DMS 273 treated with DMSO at 0.1 percent for 48 hours (cell line): ENCODE data around the gene MYLIP.

Source experiments
- DNase-seq: peaks from one replicate; lab custom pipeline; 2025; lab: John Stamatoyannopoulos, UW

The MYLIP gene

GRCh38 chr6:16128759-16129622 lies at the start of gene MYLIP:
Gene MYLIP, plus strand, starts transcription at chr6:16129086. Its CDS starts 237 bp downstream, at chr6:16129323.
- peak; percentile 93 for DNase-seq

DNA sequence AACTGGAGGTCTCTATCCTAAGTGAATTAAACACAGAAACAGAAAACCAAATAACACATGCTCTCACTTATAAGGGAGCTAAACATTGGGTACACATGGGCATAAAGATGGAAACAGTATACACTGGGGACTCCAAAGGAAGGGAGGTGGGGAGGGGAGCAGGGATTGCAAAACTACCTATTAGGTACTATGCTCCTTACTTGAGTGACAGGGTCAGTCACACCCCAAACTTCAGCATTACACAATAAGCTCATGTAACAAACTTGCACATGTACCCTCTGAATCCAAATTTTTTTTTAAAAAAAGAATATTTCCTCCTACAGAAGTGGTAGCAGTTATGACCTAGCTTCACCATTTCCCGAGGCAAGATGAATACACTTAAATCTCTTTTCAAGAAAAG lies 49.5 kb upstream of the MYLIP start:
- no peak for DNase-seq

- DNase-seq, result no peak
These were observed 48.7 kb upstream of the MYLIP start for GRCh38 chr6:16080204-16080603.

DNA sequence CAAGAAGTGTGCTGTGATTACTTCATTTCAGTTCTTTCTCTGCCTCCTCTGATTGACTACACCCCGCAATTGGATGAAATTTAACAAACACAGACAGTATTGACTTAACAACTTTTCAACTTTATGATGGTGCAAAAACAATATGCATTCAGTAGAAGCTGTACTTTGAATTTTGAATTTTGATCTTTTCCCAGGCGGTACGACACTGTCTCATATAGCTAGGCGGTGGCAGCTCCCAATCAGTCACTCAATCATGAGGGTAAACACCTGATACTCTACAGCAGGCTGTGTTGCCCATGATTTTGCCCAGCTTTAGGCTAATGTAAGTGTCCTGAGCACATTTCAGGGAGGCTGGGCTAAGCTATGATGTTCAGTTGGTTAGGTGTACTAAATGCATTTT lies 47.6 kb upstream of the MYLIP start:
- no peak for DNase-seq

DNA sequence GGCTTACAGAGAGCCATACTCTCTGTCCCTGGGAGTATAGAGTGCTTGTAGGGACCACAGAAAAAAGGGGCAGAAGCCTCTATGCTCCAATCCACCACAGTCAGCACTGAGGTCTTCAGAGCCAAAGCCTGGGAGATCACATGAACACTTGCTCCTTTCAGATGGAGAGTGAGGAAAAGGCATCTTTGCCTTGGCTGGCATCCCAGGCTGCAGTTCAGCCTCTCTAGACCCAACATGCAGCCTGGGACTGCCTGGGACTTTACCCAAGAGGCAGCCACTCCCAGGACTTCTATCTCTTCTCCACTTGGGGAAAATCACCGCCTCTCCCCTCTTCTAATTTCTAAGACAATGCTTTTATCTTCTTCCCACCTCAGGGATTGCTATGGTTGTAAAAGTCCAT lies 46.5 kb upstream of the MYLIP start:
- no peak for DNase-seq

DNA sequence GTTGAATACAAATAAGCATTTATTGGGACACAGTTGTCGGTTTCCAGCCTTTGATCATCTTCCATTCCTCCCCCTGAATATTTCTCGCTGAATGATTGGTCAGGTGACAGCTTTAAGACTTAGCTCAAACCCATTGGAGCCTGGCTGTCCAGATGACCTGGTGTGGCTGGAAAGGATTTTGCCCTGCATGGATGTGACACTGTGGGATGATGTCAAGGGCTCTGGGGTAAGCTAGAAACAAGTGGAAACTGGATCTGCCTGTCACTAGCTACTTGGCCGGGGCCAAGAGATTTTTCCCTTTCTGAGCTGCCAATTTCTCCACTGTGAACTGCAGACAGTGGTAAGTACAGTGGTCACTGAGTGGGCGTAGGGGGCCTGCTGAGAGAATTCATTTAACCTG lies 41.9 kb upstream of the MYLIP start:
- DNase-seq, result no peak

DNA sequence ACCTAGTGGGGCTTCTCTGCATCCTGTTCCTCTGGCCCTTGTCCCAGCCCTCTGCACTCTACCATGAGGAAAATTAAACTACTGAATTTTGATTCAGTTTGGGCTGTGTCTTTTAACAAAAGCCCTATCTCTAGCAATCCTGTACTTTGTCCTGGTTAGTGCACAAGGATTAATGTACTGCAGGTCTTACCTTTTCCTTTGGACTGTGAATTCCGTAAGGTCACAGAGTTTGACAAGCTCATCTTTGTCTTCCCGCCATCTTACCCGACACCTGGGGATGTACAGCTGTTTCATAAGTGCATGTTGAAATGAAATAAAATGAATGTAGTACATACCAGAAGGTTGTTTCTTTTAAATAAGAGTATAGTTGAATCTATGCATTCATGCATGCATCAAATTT lies 41.5 kb upstream of the MYLIP start:
- no peak for DNase-seq

GRCh38 chr6:16088409-16088808 lies 40.5 kb upstream of the MYLIP start:
- no peak for DNase-seq

GRCh38 chr6:16089232-16090062 lies 39.4 kb upstream of the MYLIP start:
- no peak for DNase-seq

DNA sequence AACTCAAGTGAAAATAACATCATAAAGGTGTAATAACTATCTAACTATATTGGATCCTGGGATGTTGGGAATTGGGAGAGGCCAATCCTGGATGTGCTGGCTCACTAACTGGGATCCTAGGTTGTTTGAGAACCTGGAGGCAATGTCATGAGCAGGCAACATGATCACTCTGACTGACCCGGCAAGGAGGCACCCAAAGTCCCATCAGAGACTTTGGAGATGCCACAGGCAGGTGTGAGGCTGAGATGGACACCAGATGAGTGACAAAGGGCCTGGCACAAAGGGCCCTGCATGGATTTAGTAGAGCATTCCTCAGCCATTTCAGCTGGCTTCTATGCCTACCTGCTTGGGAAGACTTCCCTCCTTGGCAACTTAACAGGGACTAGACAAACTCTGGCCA lies 38.4 kb upstream of the MYLIP start:
- DNase-seq, result no peak

DNA sequence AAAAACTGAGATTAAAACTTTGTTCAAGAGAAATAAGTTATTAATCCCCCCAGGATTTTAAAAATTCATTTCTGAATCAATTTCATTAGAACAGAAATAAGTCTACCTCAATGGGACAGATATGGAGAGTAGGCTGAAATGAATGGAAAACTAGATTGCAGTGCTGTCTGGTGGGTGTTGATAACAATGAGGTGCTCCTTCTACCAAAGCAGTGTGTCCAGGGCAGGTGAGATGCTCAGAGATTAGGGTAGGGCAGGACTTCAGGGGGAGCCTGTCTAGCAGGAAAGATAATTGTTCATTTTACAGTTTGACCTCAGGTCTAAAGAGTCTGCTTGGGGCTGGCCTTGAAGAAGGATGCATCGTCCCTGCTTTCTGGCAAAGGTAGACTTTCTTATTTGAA lies 38.0 kb upstream of the MYLIP start:
- no peak for DNase-seq

GRCh38 chr6:16092140-16092539 lies 36.7 kb upstream of the MYLIP start:
- DNase-seq, result no peak

DNA sequence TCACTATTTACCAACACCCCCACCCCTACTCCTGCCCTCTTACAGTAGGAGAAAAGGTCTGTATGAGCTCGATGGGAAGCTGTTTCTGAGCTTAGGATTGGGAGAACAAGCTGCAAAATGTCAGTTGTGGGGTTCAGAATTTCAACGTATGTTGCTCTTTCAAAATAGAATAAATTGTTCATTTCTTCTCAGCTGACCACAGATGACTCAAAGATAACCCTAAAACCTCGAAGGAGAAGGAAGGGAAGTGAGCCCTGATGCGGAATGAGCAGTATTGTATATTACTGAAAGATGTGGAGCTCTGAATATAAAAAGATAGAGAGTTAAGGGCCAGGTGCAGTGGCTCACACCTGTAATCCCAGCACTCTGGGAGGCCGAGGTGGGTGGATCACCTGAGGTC lies 35.9 kb upstream of the MYLIP start:
- no peak for DNase-seq

- DNase-seq, result no peak
These were observed 33.7 kb upstream of the MYLIP start for GRCh38 chr6:16095180-16095579.

DNA sequence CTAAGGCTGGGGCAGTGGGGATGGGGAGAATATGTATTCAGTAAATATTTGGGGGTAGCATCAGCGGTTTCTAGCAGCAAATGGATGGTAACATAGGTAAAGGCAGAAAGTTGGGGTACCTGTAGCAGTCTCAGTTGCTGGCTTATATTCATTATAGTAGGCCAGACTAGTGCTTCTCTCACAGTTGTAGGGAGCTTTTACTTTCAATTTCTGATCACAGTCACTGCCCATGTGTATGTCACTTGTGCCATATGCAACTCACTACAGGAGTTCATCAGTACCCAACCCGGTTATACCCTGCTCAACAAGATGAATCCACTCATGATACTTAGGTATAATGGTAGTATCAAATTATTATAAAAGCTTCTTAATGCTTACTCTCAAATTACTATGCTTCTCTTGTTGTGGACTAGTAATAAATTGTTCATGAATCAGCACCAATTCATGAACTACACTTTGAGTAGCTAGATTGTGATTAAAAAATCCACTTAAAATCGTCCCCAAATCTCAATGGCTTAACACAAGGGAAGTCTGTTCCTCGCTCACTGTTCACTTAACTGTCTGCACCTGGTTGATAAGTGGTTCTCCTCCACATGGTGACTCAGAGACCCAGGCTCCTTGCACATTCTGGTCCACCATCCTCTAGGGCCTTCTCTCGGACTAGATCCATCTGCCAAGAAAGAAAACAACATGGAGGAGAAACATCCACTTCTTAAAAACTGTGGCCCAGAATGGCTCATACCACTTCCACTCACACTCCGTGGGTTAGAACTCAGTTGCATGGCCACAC lies 31.3 kb upstream of the MYLIP start:
- no peak for DNase-seq

DNA sequence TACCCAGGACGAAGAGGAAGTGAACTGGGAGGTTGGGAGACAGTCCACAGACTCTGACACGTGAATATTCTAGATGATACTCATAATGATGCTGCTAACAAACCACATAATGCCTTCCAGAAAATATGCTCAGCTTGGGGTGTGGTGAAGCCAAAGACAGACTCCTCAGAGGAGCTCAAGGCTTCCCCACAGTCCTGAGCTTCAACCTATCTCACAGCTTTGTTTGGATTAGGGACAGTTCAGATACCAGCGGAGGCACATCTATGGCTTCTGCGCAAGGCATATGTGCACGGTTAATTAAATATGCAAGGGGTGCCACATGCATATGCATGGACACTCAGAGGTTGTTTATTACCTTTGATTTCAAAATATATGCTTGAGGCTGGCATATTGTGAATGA lies 30.7 kb upstream of the MYLIP start:
- DNase-seq, result no peak

- DNase-seq, result no peak
These were observed 26.7 kb upstream of the MYLIP start for GRCh38 chr6:16102208-16102607.

- DNase-seq, result peak; percentile 94
These were observed 25.2 kb upstream of the MYLIP start for GRCh38 chr6:16103722-16104121.

DNA sequence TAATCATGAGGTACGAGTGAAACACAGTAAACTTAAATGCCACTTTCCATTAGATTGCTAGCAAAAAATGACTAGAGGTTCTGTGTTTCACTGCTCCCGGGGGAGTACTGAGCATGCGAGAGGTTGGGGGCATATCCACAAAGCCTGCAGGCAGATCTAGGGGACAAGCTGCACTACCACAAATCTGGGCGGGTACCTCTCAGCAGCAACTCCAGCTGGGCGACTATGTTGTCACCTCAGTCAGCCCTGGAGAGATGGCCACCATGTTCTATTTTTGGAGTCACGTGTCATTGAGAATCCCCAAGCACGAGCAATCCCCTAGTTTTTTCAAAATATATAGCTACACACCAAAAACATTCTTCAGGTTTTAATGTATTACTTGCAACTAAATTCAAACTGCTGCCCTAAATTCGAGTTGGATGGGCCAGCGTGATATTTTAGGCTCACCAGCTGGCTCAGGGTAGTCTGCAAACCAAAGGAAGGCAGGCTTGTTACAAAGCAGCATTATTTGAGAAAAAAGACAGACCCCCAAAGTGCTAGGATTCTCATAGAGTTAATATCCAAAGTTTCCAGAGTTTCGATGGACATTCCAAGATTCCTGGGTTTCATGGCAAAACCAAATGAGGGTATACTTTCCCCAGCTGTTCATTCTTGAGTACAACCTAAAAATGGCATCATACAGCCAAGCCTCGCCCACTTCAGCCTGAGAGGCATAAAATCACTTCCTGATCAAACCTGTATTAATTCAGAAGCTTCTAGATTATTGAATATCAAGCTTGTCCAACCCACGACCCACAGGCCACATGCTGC lies 24.1 kb upstream of the MYLIP start:
- no peak for DNase-seq

GRCh38 chr6:16105854-16106253 lies 23.0 kb upstream of the MYLIP start:
- no peak for DNase-seq

GRCh38 chr6:16106991-16107787 lies 21.7 kb upstream of the MYLIP start:
- no peak for DNase-seq
